Activated CD8-positive, alpha-beta memory T cell treated with anti-CD3 and anti-CD28 coated beads for 36 hours (primary cell): ENCODE results near the gene ARAP1. TPM values are rescaled to one million over a fixed set of nuclear protein-coding genes. Genes with fewer than 3 reads are reported as not detected.

Experiments
- CTCF ChIA-PET: fragments of 350-600 bp; sonication (Branson Sonifier 250); formaldehyde crosslinking; loops from one replicate; lab custom pipeline; 2021; ENCODE audit warnings: antibody characterized with exemption; lab: Charles Lee
- POLR2A ChIA-PET: fragments of 350-600 bp; sonication (Branson Sonifier 250); formaldehyde crosslinking; loops from one replicate; lab custom pipeline; 2021; ENCODE audit warnings: antibody characterized with exemption; lab: Charles Lee
- total RNA-seq, 2 experiments: library from RNA; stranded (reverse); gene quantifications; one replicate each; pipeline ENCODE4 v1.2.3, GENCODE V29; 2021

ARAP1 gene
- total RNA-seq, 2 experiments from 2014 or later = 66.7 to 68.5 TPM

DNA sequence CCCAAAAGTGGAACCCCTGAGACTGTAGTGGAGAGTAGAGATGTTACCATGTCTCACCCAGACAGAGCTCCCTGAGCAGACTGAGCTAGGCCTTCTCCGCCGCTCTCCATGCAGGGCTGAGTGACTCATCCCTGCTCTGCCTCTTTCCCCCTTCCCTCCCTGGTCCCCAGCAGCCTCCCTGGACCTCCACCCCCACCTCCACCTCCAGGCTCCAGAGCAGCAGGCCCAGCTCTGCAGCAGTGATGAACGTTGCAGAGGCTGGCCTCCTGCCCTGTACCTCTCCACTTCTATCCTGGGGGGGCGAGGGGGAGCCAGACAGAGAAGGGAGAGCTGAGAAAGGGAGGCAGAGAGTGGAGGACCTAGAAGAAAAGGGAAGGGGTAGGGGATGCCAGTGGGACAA is 19.3 kb upstream of the ARAP1 start:
- POLR2A ChIA-PET = no interaction called here
- CTCF ChIA-PET = interaction anchor here (0.6 kb wide), 2 partner anchors 16 to 168 kb away, joined by 3 read pairs; no protein-coding TSS in a partner anchor

DNA sequence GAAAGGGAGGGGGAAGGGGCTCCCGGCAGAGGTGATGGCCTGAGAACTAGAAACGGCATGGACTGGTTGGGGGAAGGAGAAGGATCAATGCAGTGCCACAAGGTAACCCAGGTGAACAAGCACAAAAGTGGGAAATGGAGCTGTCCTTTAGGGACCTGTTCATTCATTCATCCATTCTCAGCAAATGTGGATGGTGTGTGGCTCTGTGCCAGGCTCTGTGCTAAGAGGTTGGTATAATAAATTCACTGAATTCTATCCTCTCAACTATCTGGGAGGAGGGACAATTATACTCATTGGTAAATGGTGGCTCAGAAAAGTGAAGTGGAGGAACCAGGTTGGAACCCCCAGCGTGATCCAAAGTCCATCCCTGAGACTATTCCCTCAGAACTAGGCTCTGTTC is 18.6 kb upstream of the ARAP1 start:
- CTCF ChIA-PET = interaction anchor here (0.6 kb wide), 1 partner anchor 17 kb away, joined by 3 read pairs; no protein-coding TSS in a partner anchor
- POLR2A ChIA-PET = no interaction called here

DNA sequence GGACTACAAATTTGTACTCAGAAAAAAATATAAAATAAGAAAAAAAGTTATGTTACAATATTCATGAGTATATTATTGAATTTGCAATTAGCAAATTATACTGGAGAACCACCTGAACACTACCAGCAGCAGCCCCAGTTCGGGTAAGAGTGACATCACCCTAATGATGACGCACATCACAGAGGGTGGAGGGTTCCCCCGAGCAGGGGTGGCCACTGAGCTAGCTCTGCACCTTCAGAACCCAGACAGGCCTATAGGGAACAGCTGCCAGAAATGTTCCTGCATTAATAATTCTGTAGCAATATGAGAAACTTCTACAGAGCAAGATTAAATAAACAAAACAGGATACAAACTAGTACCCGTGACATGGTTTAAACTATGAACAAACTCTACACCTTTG is 17.5 kb upstream of the ARAP1 start:
- POLR2A ChIA-PET = no interaction called here
- CTCF ChIA-PET = no interaction called here

DNA sequence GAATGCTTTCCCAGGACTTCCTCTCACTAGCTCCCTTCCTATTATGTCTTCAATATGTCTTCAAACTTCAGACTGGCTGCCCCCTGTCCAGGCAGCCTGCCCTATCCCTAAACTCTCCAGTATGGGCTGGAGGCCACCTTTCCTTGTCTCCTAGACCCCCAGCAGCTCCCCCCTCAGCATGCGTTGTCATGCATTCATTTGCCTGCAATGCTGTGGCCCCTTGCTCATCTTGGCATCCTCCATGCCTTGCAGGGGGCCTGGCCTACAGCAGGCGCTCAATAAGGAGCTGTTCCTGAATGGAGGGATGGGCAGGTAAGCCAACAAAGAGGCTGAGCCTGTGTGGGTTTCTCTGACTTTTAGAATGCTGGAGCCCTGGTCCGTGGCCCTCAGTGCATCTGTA is 16.4 kb upstream of the ARAP1 start:
- CTCF ChIA-PET = interaction anchor here (0.6 kb wide), 1 partner anchor 65 kb away, joined by 3 read pairs; no protein-coding TSS in a partner anchor
- POLR2A ChIA-PET = no interaction called here

DNA sequence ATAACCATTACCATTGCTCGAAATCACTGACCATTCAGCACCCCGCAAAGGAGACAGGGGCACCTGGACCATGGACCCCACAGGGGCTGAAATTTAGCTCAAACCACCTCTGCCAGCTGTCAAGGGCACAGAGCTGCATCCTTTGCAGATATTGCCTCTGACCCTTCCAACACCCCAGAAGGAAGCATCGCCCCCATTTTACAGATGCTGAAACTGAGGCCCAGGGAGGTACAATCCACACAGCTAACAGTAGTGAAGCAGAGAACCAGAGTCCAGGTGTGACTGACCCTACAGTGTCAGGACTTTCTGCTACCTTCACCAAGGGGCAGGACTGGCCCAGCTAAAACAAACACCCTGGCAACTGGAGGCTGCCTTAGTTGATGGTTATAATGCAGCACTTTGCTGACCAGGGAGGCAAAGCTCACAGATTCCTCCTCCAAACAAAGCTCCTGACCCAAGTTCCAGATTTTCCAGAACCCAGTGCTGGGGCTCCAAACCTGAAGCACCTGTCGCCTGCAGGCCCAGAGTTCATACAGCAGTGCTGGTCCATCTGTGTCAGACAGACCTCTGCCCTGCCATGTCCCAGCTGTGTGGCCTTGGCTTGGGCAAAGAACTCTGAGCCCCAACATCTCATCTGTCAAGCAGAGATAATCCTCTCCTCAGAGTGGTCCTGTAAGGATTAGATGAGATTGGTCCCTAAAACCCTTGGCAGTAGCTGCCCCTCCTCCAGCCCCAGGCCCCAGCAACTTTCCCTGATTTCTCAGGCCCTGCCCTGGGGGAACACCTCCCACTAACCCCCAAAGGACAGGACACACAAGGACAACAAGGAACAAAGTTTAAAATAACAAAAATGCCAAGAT is 15.2 kb upstream of the ARAP1 start:
- ChIA-PET CTCF (interaction anchor here (0.8 kb wide), 1 partner anchor 42 kb away, joined by 3 read pairs; no protein-coding TSS in a partner anchor), POLR2A (no interaction called here)

DNA sequence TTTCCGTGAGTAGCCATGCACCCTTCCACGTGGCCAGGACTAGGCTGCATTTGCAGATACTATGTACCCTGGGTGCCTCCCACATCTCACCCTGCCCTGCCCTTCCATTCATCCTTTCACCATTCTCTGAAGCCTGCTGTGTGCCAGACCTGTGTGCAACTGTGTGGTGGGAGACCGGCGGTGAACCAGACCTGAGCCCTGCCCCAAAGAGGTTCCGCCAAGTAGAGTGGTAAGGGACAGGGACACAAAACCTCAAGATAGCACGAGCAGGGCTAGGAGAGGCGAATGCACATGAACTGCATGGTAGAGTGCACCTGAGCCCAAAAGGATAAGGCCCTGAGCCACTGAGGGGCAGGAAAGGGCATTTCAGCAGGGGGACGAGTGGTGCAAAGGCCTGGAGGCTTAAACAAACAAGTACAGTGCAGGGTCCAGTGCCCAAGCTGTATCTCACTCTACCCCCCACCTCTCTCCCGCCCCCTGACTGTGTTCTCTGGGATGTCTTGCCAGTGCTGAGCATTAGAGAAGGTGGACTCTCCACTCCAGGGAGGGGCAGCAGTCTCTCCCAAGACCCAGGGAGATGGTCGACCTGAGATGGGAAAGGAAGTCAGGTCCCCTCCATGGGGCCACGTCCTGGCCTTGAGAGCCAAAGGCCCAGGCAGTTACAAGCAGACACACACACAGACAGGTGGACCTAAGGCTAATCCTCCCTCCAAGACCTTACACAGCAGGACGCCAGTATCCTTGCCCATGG is 14.1 kb upstream of the ARAP1 start:
- POLR2A ChIA-PET = no interaction called here
- CTCF ChIA-PET = no interaction called here

DNA sequence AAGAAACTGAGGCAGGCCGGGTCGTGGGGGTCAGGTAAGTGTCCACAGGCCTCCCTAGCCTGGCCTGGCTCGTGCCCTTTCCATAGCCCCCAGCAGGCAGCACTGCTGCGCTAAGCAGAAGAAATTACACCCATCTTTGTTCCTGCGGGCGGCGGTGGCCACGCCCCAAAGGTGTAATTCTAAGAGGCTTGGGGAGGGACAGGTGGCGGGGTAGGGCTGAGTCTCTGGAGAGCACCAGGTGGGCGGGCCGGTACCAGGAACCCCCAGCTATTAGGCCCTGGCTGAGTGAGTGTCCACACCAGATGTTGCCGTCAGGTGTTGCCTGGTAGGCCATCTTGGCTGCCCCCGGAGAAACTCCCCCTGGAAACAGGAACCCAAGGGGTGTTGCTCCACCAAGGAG is 12.3 kb upstream of the ARAP1 start:
- ChIA-PET CTCF (no interaction called here), POLR2A (no interaction called here)

DNA sequence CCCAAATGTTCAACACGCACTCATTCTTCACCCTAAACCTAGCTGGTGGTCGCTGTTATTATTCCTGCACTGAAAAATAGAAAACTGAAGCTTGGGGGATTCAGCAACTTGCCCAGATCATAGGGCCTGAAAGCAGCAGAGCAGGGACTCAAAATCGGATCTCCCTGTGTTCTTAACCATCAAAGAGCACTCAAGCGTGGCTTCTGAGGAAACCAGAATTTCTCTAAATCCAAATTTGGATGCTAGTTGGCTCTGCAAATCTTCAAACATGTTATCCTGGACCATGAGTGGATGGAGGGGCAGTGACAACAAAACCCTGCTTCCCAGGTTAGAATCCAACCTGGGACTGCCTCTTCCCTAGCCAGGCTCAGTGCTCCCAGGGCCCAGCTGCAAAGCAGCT is 11.6 kb upstream of the ARAP1 start:
- ChIA-PET POLR2A (no interaction called here), CTCF (no interaction called here)

DNA sequence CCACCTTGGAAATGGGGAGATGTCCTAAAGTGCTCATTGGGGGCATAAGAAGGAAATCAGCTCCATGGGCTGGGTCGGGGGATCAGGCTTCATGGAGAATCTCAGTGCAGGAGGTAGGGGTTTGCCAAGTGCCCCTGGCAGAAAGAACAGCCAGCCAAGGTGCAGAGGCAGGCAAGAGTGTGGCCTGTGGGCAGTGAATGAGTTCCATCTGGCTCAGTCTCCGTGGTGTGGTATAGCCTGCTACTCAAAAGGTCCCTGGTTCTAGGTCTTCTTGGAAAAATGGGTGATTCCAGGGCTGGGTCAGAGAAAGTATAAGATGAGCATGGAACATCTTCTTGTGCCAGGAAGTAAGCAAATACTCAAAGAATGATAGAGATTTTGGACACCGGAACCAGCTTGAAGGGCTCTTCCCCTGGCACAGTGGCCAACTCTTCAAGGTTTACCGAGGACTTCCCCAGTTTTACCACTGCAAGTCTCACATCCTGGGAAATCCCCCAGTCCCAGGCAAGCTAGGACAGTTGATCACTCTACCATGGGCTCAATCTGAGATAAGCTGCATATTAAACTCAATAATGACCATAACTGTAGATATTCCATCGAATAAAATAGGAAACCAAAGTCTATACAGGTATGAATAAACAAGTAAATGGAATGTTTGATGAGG is 10.6 kb upstream of the ARAP1 start:
- POLR2A ChIA-PET = no interaction called here
- CTCF ChIA-PET = interaction anchor here (0.6 kb wide), 1 partner anchor 49 kb away, joined by 3 read pairs; no protein-coding TSS in a partner anchor

DNA sequence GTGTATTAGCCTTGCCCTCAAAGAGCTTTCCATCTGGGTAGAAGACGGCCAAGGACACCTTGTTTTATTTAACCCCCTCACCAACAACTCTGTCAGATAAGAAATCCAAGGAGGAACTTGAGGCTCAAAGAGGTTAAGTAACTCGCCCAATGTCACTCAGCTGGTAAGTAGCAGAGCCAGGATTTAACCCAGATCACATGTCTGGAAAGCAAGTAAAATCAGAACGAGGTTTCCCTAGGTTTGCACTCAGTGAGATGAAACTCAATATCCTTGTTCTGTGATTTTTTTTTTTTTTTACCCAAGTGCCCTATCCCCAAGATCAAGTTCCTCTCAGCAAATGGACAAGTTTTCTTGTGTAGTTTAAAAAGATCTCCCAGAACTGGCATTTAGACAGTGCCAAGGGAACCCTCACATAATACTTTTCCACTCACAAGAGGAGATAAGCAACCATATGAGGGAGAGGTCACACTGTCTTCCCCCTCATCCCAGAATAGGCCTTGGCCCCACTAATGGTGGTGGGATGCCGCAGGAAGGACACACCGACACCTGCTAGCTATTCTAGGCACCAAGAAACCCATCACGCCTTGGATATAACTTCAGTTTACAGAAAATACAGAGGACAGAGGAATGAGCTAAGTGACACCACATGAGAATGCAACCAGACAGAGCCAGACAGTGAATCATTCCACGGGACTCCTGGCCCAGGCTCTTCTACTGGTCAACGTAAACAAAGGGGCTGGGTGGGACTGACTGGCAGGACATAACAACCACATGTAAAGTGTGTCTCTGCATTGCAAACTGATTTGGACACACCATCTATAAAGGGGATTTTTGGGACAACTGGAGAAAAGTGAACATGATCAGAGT is 8.6 kb upstream of the ARAP1 start:
- ChIA-PET CTCF (interaction anchor here (0.9 kb wide), 1 partner anchor 24 kb away, joined by 3 read pairs; no protein-coding TSS in a partner anchor), POLR2A (no interaction called here)

DNA sequence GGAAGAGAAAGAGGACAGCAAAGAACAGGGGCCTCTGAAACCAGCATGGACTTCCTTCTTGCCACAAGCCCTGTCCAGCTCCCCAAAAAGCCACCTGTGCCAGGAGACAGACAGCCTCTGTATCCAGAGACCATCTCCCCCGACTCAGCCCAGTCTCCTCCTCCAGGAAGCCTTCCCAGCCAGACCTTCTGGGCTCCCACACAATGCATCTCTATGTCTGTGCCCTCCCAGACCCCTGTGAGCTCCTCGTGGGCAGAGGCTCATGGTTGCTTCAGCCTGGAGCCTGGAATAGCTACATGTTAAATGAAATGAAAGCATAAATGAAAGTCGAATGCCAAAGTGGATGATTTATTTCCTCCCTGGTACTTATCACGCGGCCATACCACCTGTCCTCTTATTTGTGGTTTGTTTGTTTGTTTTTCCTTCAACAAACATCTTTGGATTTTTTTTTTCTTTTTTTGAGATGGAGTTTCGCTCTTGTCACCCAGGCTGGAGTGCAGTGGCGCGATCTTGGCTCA is 7.3 kb upstream of the ARAP1 start:
- ChIA-PET POLR2A (no interaction called here), CTCF (no interaction called here)

DNA sequence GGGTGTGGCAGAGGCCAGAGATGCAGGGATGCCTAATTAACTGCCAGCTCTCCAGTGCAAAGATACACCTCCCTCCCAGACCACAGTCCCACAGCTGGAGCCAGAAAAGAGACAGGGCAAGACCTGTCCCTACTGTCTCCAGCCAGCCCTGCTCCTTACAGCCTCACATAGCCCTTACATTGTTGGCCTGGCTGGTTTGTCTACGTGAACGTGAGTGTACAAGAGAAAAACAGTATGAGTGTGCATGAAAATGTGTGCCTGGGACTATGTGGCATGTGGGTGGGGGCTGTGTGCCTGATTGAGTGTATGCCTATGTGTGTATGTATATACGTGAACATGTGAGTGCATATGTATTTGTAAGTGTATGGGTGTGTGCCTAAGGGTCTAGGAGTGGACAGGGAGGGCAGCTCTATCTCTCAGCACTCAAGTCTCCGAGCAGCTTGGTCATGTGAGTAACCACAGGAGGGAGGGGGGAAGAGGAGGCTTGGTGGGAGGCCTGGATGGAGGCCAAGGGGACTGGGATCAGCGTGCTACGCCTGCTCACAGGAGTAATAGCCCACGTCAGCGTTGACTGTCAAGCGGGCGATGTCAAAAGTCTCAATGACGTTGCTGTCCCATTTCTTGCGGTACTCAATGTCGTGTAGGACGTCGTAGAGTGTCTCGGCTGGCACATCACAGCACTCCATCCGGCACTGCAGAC is 6.6 kb upstream of the ARAP1 start:
- ChIA-PET POLR2A (no interaction called here), CTCF (no interaction called here)

DNA sequence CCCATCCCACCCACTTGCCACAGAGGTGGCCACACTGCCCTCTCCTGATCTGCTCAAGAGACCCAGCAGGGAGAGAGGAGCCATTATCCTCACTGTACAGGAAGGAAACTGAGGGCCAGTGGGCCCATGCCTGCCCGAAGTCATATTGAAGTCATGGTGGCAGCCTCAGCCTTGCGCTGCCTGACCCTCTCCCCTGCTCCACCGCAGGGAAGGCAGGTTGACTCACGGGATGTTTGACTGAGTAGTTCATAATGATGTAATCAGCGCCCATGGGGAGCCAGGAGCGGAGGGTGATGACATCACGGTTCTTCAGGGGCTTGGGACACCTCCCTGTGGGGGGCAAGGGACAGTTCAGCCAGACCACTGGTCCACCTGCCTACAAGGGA is 6.1 kb upstream of the ARAP1 start:
- CTCF ChIA-PET = interaction anchor here (1.1 kb wide), 1 partner anchor 36 kb away, joined by 3 read pairs; the partner anchor contains the start of gene STARD10
- POLR2A ChIA-PET = no interaction called here

DNA sequence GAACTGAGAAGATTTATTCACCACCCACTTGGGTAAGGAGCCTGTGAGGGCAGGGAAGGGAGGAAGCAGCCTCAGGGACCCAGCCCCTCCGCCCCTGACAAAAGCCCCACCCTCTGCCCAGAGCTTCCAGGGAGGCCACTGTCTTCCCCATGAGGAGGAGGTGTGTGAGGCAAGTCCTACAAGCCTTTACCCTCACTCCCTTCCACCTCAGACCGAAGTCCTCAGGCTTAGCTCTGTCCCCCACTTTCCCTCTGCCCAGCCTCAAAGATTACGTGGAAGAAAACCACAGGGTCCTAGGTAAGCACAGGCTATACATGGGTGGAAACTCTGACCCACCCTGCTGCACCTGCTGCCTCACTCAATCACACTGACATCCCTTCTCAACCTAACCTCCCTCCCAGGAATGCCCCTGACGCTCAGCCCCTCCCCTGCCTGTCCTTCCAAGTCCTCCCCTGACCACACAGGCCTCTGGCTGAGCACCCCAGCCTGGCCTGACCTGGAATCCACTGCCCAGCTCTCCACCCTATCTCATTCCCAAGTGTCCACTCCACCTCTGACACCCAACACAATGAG is 3.6 kb upstream of the ARAP1 start:
- ChIA-PET CTCF (interaction anchor here (1.0 kb wide), 1 partner anchor 31 kb away, joined by 3 read pairs; no protein-coding TSS in a partner anchor), POLR2A (no interaction called here)

DNA sequence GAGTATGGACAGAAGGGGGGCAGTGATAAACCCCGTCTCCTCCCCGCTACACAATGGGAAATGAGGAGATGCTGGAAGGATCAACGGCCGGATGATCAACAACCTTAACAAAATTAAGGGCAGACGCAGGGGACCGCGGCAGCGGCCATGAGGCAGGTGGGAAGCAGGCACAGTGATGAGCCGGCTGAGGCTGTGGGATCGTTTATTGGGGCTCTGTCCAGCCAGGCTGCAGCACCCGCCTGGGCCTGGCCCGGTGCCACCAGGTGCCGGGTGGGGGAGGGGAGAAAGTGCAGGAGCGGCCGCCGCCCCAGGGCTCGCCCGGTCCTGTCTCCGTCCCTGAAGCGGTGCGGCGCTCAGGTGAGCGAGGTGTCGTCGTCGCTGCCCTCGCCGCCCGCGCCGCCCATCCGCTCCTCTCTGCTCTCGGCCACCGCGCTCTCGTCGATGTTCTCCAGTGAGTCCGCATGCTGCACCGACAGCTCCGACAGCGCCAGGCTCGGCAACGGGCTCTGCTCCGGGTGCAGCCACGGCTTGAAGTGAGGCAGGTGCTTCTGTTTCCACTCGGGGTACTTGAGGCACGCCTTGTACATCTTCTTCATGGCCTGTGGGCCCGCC is 2.4 kb upstream of the ARAP1 start:
- ChIA-PET CTCF (no interaction called here), POLR2A (no interaction called here)

DNA sequence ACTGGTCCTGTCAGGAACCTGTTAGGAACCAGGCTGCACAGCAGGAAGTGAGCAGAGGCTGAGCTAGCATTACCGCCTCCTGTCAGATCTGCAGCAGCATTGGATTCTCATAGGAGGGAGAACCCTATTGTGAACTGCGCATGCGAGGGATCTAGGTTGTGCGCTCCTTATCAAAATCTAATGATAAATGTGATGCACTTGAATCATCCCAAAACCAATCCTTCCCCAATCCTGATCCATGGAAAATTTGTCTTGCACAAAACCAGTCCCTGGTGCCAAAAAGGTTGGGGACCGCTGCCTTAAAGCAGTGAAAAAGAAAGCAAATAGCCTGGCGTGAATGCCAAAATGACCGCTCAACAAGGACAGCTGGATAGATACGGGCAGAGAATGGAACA is 1.9 kb upstream of the ARAP1 start:
- ChIA-PET CTCF (no interaction called here), POLR2A (no interaction called here)
